Nephron progenitor cell (in vitro differentiated cells): ENCODE data around the gene APLP2.

ENCODE experiments used
- DNase-seq: peaks from one replicate; pipeline ENCODE4 v3.0.0; 2021
- H3K27ac Mint-ChIP-seq: 2 replicates; pipeline ENCODE4 v1.8.0; 2021; ENCODE audit warnings: mild to moderate bottlenecking, moderate library complexity, mixed read lengths
- H3K27me3 Mint-ChIP-seq: 2 replicates; pipeline ENCODE4 v1.8.0; 2021; ENCODE audit warnings: mild to moderate bottlenecking, low read depth, mixed read lengths; ENCODE audit not compliant: poor library complexity
- H3K36me3 Mint-ChIP-seq: 2 replicates; pipeline ENCODE4 v1.8.0; 2021; ENCODE audit warnings: low read depth, mixed read lengths
- H3K4me1 Mint-ChIP-seq: 2 replicates; pipeline ENCODE4 v1.8.0; 2021; ENCODE audit warnings: mixed read lengths
- H3K4me3 Mint-ChIP-seq: 2 replicates; pipeline ENCODE4 v1.8.0; 2021; ENCODE audit warnings: mild to moderate bottlenecking, moderate library complexity, mixed read lengths
- H3K9me3 Mint-ChIP-seq: 2 replicates; pipeline ENCODE4 v1.8.0; 2021; ENCODE audit warnings: mild to moderate bottlenecking, moderate library complexity, mixed read lengths
- CTCF ChIP-seq: fragments of 200-600 bp; sonication (generic); IDR thresholded peaks from 2 replicates; pipeline ENCODE4 v1.5.0; 2021; ENCODE audit warnings: antibody characterized with exemption

Gene APLP2

GRCh38 chr11:130049328-130049771 lies 20.3 kb upstream of the APLP2 start:
- Mint-ChIP-seq H3K4me1 (peaks cover 7% of the 10 kb centered on the region), H3K36me3 (no peaks in the 10 kb centered on the region), H3K9me3 (peaks cover 8% of the 10 kb centered on the region), H3K4me3 (no peak overlapping the region), H3K27me3 (peaks cover 9% of the 10 kb centered on the region), H3K27ac (no peak overlapping the region)
- DNase-seq: no peak
- TF ChIP-seq CTCF: no peak

GRCh38 chr11:130050257-130050656 lies 19.4 kb upstream of the APLP2 start:
- no peak for TF ChIP-seq CTCF
- H3K36me3 Mint-ChIP-seq: no peaks in the 10 kb centered on the region
- H3K9me3 Mint-ChIP-seq: peaks cover 5% of the 10 kb centered on the region
- H3K4me3 Mint-ChIP-seq: no peak overlapping the region
- no peak for DNase-seq
- H3K4me1 Mint-ChIP-seq: peaks cover 7% of the 10 kb centered on the region
- H3K27me3 Mint-ChIP-seq: peaks cover 14% of the 10 kb centered on the region
- no peak overlapping the region for H3K27ac Mint-ChIP-seq

- H3K27ac Mint-ChIP-seq: no peak overlapping the region
- H3K4me1 Mint-ChIP-seq: peaks cover 7% of the 10 kb centered on the region
- H3K27me3 Mint-ChIP-seq: peaks cover 9% of the 10 kb centered on the region
- no peaks in the 10 kb centered on the region for H3K36me3 Mint-ChIP-seq
- no peak overlapping the region for H3K4me3 Mint-ChIP-seq
- no peak for DNase-seq
- peaks cover 5% of the 10 kb centered on the region for H3K9me3 Mint-ChIP-seq
- TF ChIP-seq CTCF: no peak
Measured at GRCh38 chr11:130051082-130051481, 18.6 kb upstream of the APLP2 start.

GRCh38 chr11:130052567-130052966 lies 17.1 kb upstream of the APLP2 start:
- no peak overlapping the region for H3K27ac Mint-ChIP-seq
- no peak overlapping the region for H3K4me3 Mint-ChIP-seq
- H3K4me1 Mint-ChIP-seq: peaks cover 7% of the 10 kb centered on the region
- peaks cover 14% of the 10 kb centered on the region for H3K27me3 Mint-ChIP-seq
- no peak for TF ChIP-seq CTCF
- no peaks in the 10 kb centered on the region for H3K36me3 Mint-ChIP-seq
- H3K9me3 Mint-ChIP-seq: peaks cover 5% of the 10 kb centered on the region
- DNase-seq: no peak

- Mint-ChIP-seq H3K36me3 (no peaks in the 10 kb centered on the region), H3K27me3 (peaks cover 29% of the 10 kb centered on the region)
Measured at GRCh38 chr11:130054966-130055365, 14.7 kb upstream of the APLP2 start.

More at GRCh38 chr11:130054966-130055365, 14.7 kb upstream of the APLP2 start:
- Mint-ChIP-seq H3K4me1 (peaks cover 13% of the 10 kb centered on the region), H3K27ac (no peak overlapping the region), H3K9me3 (peaks cover 5% of the 10 kb centered on the region), H3K4me3 (no peak overlapping the region)
- DNase-seq: no peak
- no peak for TF ChIP-seq CTCF
